NCI-H2029 (cell line): ENCODE data around the gene TOGARAM1.

ENCODE experiments used
- DNase-seq: peaks from one replicate; lab custom pipeline; 2025; lab: John Stamatoyannopoulos, UW

Gene TOGARAM1

DNA sequence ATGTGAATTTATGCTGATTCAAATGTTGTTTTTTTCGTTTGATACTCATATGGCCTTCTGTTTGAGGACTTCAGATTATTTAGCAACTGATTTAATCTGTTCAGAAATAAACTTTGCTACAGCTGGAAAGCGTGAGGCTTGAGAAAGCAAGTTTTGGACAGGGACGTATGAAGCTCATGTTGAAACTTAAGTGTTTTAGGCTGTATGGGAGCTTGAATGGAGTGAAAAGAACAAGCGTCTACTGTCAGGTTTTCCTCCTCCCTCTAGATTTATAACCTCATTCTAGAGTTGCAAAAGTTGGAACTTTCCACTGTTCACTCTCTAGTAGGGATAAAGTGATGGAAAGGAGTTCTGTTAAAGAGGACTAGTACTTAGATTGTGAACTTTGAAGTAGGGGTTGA is 123.0 kb downstream of the TOGARAM1 start:
- no peak for DNase-seq

DNA sequence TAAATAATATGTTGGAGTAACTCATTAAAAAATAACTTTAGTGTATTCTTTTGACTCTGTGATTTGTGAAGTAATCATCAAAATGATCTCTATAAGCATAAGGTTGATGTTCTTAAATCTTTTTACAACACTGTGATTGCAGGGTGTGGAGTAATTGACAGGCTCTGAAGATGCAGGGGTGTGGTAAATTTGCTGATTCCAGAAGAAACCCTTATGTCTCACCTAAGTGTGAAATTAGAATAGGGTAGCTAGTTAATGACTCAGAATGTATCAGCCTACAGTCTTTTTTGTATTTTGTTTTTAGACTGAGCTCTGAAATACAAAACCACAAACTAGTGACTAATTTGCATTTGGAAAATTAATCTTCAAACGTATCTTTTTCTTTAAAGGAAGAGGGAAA is 127.8 kb downstream of the TOGARAM1 start:
- no peak for DNase-seq

DNA sequence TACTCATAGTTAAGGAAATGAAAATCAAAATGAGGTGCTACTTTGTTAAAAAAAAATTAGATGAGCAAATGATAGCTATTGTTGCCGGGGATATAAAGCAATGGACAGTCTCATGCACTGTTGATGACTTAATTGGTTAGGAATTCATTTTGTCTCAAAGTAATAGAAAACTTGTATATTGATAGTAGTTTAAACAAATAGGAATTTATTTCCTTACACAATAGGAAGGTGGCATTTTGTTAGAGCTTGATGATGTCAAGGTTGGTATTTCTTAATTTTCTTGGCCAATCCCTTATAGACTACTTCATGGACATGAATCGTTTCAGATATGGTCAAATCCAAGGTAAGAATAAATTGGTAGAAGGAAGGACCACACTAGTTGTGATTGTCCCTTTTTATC is 129.7 kb downstream of the TOGARAM1 start:
- DNase-seq: no peak

DNA sequence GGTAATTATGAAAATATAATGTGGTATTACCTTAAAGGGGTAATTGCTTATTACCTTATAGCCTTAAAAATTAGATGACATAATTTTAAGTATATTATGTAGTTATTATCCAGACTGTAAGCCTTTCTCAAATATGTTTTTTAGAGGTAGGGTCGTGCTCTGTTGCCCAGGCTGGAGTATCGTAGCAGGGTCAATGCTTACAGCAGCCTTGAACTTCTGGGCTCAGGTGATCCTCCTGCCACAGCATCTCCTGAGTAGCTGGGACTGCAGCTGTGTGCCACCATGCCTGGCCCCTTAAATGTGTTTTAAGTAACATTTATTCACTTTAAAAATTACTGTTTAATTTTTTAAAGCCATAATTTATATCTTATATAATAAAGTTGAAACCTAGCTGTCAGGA is 132.3 kb downstream of the TOGARAM1 start:
- DNase-seq: no peak

DNA sequence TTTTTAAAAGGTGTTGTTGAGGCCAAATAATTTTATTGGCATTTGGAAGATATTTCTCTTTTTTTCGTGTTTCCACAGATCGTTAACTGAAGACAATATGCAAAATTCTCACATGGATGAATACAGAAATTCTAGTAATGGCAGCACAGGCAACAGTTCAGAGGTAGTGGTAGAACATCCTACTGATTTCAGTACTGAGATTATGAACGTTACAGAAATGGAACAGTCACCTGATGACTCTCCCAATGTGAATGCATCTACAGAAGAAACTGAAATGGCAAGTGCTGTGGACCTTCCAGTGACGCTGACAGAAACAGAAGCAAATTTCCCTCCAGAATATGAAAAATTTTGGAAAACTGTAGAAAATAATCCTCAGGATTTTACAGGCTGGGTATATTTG is 133.2 kb downstream of the TOGARAM1 start:
- no peak for DNase-seq

DNA sequence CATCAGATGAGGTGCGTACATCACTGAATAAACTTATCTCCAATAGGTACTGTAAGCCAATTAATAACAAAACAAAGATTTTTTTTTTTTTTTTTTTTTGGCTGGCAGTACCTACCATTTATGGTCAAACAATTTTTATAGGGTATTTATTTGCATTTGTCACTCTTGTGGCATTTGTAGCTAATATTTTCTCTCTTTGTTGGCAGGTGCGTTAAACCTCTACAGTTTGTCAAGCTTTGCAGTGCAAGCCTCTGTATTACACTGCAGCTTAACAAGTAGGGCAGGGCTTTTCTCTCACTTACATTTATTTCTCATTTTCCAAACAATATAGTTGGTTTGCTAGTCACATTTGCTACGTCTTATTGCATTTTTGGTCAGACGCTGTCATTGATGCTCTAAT is 134.2 kb downstream of the TOGARAM1 start:
- DNase-seq: no peak

DNA sequence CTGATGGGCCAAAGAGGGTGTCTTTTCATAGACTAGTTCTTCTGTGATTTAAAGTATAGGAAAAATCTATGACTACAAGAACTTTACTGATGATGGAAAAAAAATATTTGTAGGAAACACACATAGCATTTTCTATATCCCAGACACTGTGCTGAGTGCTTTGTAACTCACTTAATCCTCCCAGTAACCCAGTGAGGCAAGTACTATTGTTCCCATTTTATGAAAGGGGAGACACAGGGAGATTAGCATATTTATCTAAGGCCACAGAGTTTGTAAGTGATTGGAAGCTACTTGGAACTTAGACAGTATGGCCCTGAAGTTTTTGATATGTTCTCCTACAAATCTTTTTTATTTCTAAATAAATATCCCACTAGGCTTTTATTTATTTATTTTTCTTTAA is 141.8 kb downstream of the TOGARAM1 start:
- DNase-seq: no peak

DNA sequence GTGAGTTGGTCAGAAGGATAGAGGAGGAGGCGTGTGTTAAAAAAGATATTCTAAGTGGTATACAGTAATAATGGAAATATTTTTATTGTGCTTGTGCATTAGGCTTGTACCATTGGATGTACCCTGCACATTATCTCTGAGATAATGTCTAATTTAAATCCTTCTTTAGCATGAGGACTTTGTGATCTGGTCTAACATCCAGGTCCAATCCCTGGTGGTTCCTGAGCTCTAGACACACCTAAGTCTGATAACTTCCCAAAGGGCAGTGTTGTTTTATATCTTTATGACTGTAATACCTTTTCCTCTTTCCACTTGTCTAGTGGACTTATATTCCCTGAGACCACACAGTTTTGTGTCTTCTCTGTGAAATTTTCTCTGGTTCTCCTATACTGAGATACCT is 142.6 kb downstream of the TOGARAM1 start:
- DNase-seq: no peak

DNA sequence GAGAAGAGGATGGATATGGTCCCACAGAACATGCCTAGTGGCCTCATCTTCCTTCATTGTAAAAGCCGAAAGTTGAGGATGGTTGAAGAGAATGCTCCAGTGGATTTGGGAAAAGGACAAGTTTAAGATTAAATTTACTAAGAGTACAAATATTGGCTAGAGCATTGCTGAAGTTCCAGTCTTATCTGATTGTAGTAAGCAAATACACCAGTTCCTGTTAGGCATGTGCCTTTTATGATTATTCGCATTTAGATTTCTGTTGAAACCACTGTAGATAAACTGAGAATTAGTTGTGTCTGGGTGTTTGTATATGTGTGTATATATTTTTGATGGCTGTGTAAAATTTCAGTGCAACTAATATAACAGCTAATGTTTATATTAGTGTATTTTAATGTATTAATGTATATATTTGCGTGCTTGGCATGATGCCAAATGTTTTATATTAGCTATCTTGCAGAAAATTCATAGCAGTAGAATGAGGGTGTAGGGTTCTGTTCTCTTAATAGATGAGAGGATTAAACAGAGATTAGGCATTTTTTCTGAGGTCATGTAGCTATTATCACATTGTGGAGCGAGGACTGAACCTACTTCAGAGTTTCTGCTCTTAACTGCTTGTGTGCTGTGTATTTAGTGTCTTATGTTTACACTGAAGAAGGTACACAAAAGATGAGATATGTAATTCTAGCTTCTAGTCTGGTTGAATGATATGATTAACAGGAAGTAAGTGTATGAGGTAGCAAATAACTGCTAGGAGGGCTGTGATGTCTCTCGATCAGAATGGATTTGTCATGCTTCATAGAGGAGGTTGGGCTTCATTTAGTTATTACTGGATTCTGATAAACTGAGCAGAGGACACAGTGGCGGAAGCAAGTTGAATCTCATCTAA is 151.1 kb downstream of the TOGARAM1 start:
- peak; percentile 90 for DNase-seq

DNA sequence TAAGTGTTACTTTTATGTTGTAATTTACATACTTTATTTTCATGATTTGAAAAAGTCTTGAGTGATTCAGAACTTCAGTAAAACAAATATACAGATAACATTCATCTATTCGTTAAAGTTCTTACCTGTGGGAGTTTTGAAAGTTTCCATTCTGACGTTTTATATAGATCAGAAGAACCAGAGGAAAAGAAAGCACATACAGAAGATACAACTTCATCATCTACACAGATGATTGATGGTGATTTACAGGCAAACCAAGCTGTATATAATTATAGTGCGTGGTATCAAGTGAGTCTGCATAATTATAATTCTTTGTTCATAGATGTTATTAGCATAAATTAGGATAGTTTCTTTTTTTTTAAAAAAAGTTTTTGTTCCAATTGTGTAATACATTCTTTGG is 152.3 kb downstream of the TOGARAM1 start:
- DNase-seq: no peak

DNA sequence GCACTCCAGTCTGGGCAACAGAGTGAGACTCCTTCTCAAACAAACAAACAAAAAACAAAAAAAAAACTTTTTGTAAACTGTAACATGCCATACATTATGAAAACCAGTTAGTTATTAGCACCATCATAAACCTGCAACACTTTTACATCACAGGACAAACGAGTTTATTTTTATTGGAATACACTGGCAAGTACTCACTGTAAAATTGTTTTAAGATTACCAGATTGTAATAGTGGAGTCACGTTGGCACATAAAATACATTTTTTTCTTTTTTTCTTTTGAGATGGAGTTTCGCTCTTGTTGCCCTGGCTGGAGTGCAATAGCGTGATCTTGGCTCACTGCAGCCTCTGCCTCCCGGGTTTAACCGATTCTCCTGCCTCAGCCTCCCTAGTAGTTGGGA is 156.6 kb downstream of the TOGARAM1 start:
- DNase-seq: no peak

DNA sequence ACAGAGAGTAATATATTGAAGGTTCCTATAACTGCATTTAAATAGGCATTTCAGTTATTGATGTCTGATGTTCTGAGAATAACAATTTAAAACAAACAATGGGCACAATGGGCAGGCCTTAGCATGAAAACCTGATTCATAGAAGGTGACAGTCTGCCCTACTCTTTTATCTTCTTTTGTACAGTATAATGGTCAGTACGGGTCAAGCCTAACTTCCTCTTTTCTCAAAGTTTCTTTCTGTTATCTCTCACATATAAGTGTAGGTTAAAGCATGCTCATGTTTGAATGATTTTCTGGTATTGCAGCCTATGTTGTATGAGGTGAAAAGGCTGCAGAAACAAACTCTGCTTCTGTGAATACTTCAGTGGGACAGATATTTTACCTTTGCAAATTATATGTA is 158.1 kb downstream of the TOGARAM1 start:
- DNase-seq: no peak

DNA sequence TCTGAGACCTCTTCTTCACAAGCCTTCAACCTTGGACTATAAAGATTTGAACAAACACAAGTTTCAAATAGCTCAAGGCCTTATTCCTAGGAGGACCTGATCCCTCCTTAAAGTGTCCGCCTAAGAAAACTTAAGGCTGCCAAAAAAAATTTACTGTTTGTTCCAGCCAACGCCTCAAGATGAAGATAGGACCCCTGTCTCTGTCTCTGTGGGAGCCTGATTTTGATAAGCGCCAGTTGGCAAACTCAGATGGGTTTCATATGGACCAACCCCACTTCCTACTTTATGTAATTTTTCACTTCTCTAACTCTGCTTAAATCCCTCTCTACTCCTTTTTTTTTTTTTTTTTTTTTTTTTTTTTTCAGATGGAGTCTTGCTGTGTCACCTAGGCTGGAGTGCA is 161.3 kb downstream of the TOGARAM1 start:
- no peak for DNase-seq
